ENCODE measurements around the gene SUGCT.
"Not testable (repeated sequence)": the region's sequence is repeated elsewhere in the genome, so short reads cannot be mapped to it uniquely, and the experiment has no call there.

Gene SUGCT

GRCh38 chr7:40382145-40382544 lies 247.3 kb downstream of the SUGCT start:
- Histone ChIP-seq H3K27me3 (ENCODE audit: control insufficient read depth, insufficient read depth, low read length) (no peaks in the 10 kb centered on the region), H3K4me1 (ENCODE audit: control insufficient read depth, insufficient read depth, low read length) (no peaks in the 10 kb centered on the region), H3K4me3 (ENCODE audit: low read length) (no peak overlapping the region), H3K9me3 (replicated peaks; ENCODE audit: low read length) (no peaks in the 10 kb centered on the region), H3K4me2 (ENCODE audit: low read length) (no peak overlapping the region), H3K36me3 (ENCODE audit: insufficient read depth, low read length) (no peaks in the 10 kb centered on the region), H3K9ac (ENCODE audit: low read depth, low read length) (no peak overlapping the region)

- no peaks in the 10 kb centered on the region for H3K9me3 ChIP-seq (replicated peaks; ENCODE audit: low read length)
Observed at GRCh38 chr7:40393660-40394059, 258.9 kb downstream of the SUGCT start.

GRCh38 chr7:40394400-40394799 lies 259.6 kb downstream of the SUGCT start:
- H3K4me1 ChIP-seq (ENCODE audit: control insufficient read depth, insufficient read depth, low read length) = no peaks in the 10 kb centered on the region
- no peaks in the 10 kb centered on the region for H3K36me3 ChIP-seq (ENCODE audit: insufficient read depth, low read length)
- H3K9me3 ChIP-seq (replicated peaks; ENCODE audit: low read length) = no peaks in the 10 kb centered on the region
- no peak overlapping the region for H3K4me2 ChIP-seq (ENCODE audit: low read length)
- no peak overlapping the region for H3K9ac ChIP-seq (ENCODE audit: low read depth, low read length)
- H3K4me3 ChIP-seq (ENCODE audit: low read length) = no peak overlapping the region
- H3K27me3 ChIP-seq (ENCODE audit: control insufficient read depth, insufficient read depth, low read length) = no peaks in the 10 kb centered on the region

More at GRCh38 chr7:40393660-40394059, 258.9 kb downstream of the SUGCT start:
- no peaks in the 10 kb centered on the region for H3K36me3 ChIP-seq (ENCODE audit: insufficient read depth, low read length)
- H3K4me3 ChIP-seq (ENCODE audit: low read length) = no peak overlapping the region
- H3K9ac ChIP-seq (ENCODE audit: low read depth, low read length) = no peak overlapping the region
- no peaks in the 10 kb centered on the region for H3K4me1 ChIP-seq (ENCODE audit: control insufficient read depth, insufficient read depth, low read length)
- no peaks in the 10 kb centered on the region for H3K27me3 ChIP-seq (ENCODE audit: control insufficient read depth, insufficient read depth, low read length)
- H3K4me2 ChIP-seq (ENCODE audit: low read length) = no peak overlapping the region

- no peaks in the 10 kb centered on the region for H3K36me3 ChIP-seq (ENCODE audit: insufficient read depth, low read length)
- H3K4me1 ChIP-seq (ENCODE audit: control insufficient read depth, insufficient read depth, low read length) = no peaks in the 10 kb centered on the region
- no peaks in the 10 kb centered on the region for H3K27me3 ChIP-seq (ENCODE audit: control insufficient read depth, insufficient read depth, low read length)
- no peak overlapping the region for H3K9ac ChIP-seq (ENCODE audit: low read depth, low read length)
- no peak overlapping the region for H3K4me3 ChIP-seq (ENCODE audit: low read length)
- no peak overlapping the region for H3K4me2 ChIP-seq (ENCODE audit: low read length)
- no peaks in the 10 kb centered on the region for H3K9me3 ChIP-seq (replicated peaks; ENCODE audit: low read length)
Observed at GRCh38 chr7:40400525-40400924, 265.7 kb downstream of the SUGCT start.

- no peak overlapping the region for H3K4me3 ChIP-seq (ENCODE audit: low read length)
- no peak overlapping the region for H3K4me2 ChIP-seq (ENCODE audit: low read length)
- no peaks in the 10 kb centered on the region for H3K27me3 ChIP-seq (ENCODE audit: control insufficient read depth, insufficient read depth, low read length)
- no peaks in the 10 kb centered on the region for H3K9me3 ChIP-seq (replicated peaks; ENCODE audit: low read length)
- no peak overlapping the region for H3K9ac ChIP-seq (ENCODE audit: low read depth, low read length)
- no peaks in the 10 kb centered on the region for H3K36me3 ChIP-seq (ENCODE audit: insufficient read depth, low read length)
- no peaks in the 10 kb centered on the region for H3K4me1 ChIP-seq (ENCODE audit: control insufficient read depth, insufficient read depth, low read length)
Observed at GRCh38 chr7:40401406-40401805, 266.6 kb downstream of the SUGCT start.

- Histone ChIP-seq H3K9me3 (replicated peaks; ENCODE audit: low read length) (no peaks in the 10 kb centered on the region), H3K4me1 (ENCODE audit: control insufficient read depth, insufficient read depth, low read length) (no peaks in the 10 kb centered on the region), H3K4me3 (ENCODE audit: low read length) (no peak overlapping the region), H3K9ac (ENCODE audit: low read depth, low read length) (no peak overlapping the region), H3K36me3 (ENCODE audit: insufficient read depth, low read length) (no peaks in the 10 kb centered on the region), H3K4me2 (ENCODE audit: low read length) (no peak overlapping the region), H3K27me3 (ENCODE audit: control insufficient read depth, insufficient read depth, low read length) (no peaks in the 10 kb centered on the region)
Observed at GRCh38 chr7:40402661-40403060, 267.9 kb downstream of the SUGCT start.

GRCh38 chr7:40403703-40404476 lies 269.1 kb downstream of the SUGCT start:
- Histone ChIP-seq H3K27me3 (ENCODE audit: control insufficient read depth, insufficient read depth, low read length) (no peaks in the 10 kb centered on the region), H3K4me3 (ENCODE audit: low read length) (no peak overlapping the region), H3K36me3 (ENCODE audit: insufficient read depth, low read length) (no peaks in the 10 kb centered on the region), H3K9ac (ENCODE audit: low read depth, low read length) (no peak overlapping the region), H3K4me2 (ENCODE audit: low read length) (no peak overlapping the region), H3K4me1 (ENCODE audit: control insufficient read depth, insufficient read depth, low read length) (no peaks in the 10 kb centered on the region), H3K9me3 (replicated peaks; ENCODE audit: low read length) (no peaks in the 10 kb centered on the region)

GRCh38 chr7:40405991-40406390 lies 271.2 kb downstream of the SUGCT start:
- Histone ChIP-seq H3K4me3 (ENCODE audit: low read length) (no peak overlapping the region), H3K9me3 (replicated peaks; ENCODE audit: low read length) (no peaks in the 10 kb centered on the region), H3K36me3 (ENCODE audit: insufficient read depth, low read length) (no peaks in the 10 kb centered on the region), H3K9ac (ENCODE audit: low read depth, low read length) (no peak overlapping the region), H3K27me3 (ENCODE audit: control insufficient read depth, insufficient read depth, low read length) (no peaks in the 10 kb centered on the region), H3K4me2 (ENCODE audit: low read length) (no peak overlapping the region), H3K4me1 (ENCODE audit: control insufficient read depth, insufficient read depth, low read length) (no peaks in the 10 kb centered on the region)

GRCh38 chr7:40412323-40412722 lies 277.5 kb downstream of the SUGCT start:
- Histone ChIP-seq H3K36me3 (ENCODE audit: insufficient read depth, low read length) (no peaks in the 10 kb centered on the region), H3K4me3 (ENCODE audit: low read length) (no peak overlapping the region), H3K27me3 (ENCODE audit: control insufficient read depth, insufficient read depth, low read length) (no peaks in the 10 kb centered on the region), H3K9ac (ENCODE audit: low read depth, low read length) (no peak overlapping the region), H3K4me1 (ENCODE audit: control insufficient read depth, insufficient read depth, low read length) (no peaks in the 10 kb centered on the region), H3K4me2 (ENCODE audit: low read length) (no peak overlapping the region), H3K9me3 (replicated peaks; ENCODE audit: low read length) (no peaks in the 10 kb centered on the region)

GRCh38 chr7:40414704-40415103 lies 279.9 kb downstream of the SUGCT start:
- H3K9me3 ChIP-seq (replicated peaks; ENCODE audit: low read length); H3K9ac ChIP-seq (ENCODE audit: low read depth, low read length): not testable (repeated sequence)

GRCh38 chr7:40418448-40418847 lies 283.6 kb downstream of the SUGCT start:
- Histone ChIP-seq H3K4me2 (ENCODE audit: low read length) (no peak overlapping the region), H3K27me3 (ENCODE audit: control insufficient read depth, insufficient read depth, low read length) (no peaks in the 10 kb centered on the region), H3K9ac (ENCODE audit: low read depth, low read length) (no peak overlapping the region), H3K9me3 (replicated peaks; ENCODE audit: low read length) (no peaks in the 10 kb centered on the region), H3K4me3 (ENCODE audit: low read length) (no peak overlapping the region), H3K36me3 (ENCODE audit: insufficient read depth, low read length) (no peaks in the 10 kb centered on the region), H3K4me1 (ENCODE audit: control insufficient read depth, insufficient read depth, low read length) (no peaks in the 10 kb centered on the region)

More at GRCh38 chr7:40414704-40415103, 279.9 kb downstream of the SUGCT start:
- not testable (repeated sequence) for H3K4me2 ChIP-seq (ENCODE audit: low read length); H3K27me3 ChIP-seq (ENCODE audit: control insufficient read depth, insufficient read depth, low read length); H3K4me3 ChIP-seq (ENCODE audit: low read length); H3K36me3 ChIP-seq (ENCODE audit: insufficient read depth, low read length); H3K4me1 ChIP-seq (ENCODE audit: control insufficient read depth, insufficient read depth, low read length)

- H3K4me2 ChIP-seq (ENCODE audit: low read length) = no peak overlapping the region
- H3K4me3 ChIP-seq (ENCODE audit: low read length) = no peak overlapping the region
- H3K9ac ChIP-seq (ENCODE audit: low read depth, low read length) = no peak overlapping the region
- H3K9me3 ChIP-seq (replicated peaks; ENCODE audit: low read length) = no peaks in the 10 kb centered on the region
- no peaks in the 10 kb centered on the region for H3K4me1 ChIP-seq (ENCODE audit: control insufficient read depth, insufficient read depth, low read length)
- no peaks in the 10 kb centered on the region for H3K27me3 ChIP-seq (ENCODE audit: control insufficient read depth, insufficient read depth, low read length)
- no peaks in the 10 kb centered on the region for H3K36me3 ChIP-seq (ENCODE audit: insufficient read depth, low read length)
Observed at GRCh38 chr7:40418983-40419382, 284.2 kb downstream of the SUGCT start.

All from skeletal muscle satellite cell (primary cell).